MCF 10A (cell line): ENCODE measurements around the gene RMND5B. TPM values are rescaled to one million over a fixed set of nuclear protein-coding genes. Genes with fewer than 3 reads are reported as not detected.

ENCODE experiments used
- BruUV-seq: library from RNA; stranded (reverse); fragments of 400-500 nt; replicated peaks from 2 replicates; lab custom pipeline; 2021; lab: Mats Ljungman, UMichigan
- CTCF ChIA-PET: fragments of 300-600 bp; sonication (Branson Sonifier 250); formaldehyde crosslinking; extraction: SDS; loops from one replicate; lab custom pipeline; 2021; ENCODE audit warnings: antibody characterized with exemption, inconsistent platforms; lab: Yijun Ruan, JAX
- POLR2A ChIA-PET: fragments of 300-600, 350-650 bp; sonication (Branson Sonifier 250); formaldehyde crosslinking; extraction: SDS; loops from one replicate; lab custom pipeline; 2020; ENCODE audit warnings: antibody characterized with exemption, inconsistent platforms; lab: Yijun Ruan, JAX
- DNase-seq: peaks from one replicate; pipeline ENCODE4 v3.0.0-alpha.2; 2018; ENCODE audit not compliant: unreplicated experiment
- H3K27ac Mint-ChIP-seq: one replicate; pipeline ENCODE4 v1.8.0; 2022; ENCODE audit warnings: mild to moderate bottlenecking, low read depth, mixed read lengths; ENCODE audit not compliant: unreplicated experiment
- H3K27me3 Mint-ChIP-seq: one replicate; pipeline ENCODE4 v1.8.0; 2022; ENCODE audit warnings: mixed read lengths; ENCODE audit not compliant: insufficient read depth, unreplicated experiment
- H3K36me3 Mint-ChIP-seq: one replicate; pipeline ENCODE4 v1.8.0; 2022; ENCODE audit warnings: mild to moderate bottlenecking, moderate library complexity, mixed read lengths; ENCODE audit not compliant: insufficient read depth, unreplicated experiment
- H3K4me1 Mint-ChIP-seq: one replicate; pipeline ENCODE4 v1.8.0; 2022; ENCODE audit warnings: mixed read lengths; ENCODE audit not compliant: insufficient read depth, unreplicated experiment
- H3K4me3 Mint-ChIP-seq: one replicate; pipeline ENCODE4 v1.8.0; 2022; ENCODE audit warnings: mild to moderate bottlenecking, moderate library complexity, mixed read lengths; ENCODE audit not compliant: unreplicated experiment
- H3K9me3 Mint-ChIP-seq: one replicate; pipeline ENCODE4 v1.8.0; 2022; ENCODE audit warnings: mixed read lengths; ENCODE audit not compliant: unreplicated experiment
- CTCF ChIP-seq: fragments of 200-600 bp; IDR thresholded peaks from one replicate; pipeline ENCODE4 v1.8.0; 2022; ENCODE audit warnings: antibody characterized with exemption, mild to moderate bottlenecking; ENCODE audit not compliant: unreplicated experiment
- intact Hi-C: fragments of 100-400 bp; cut with micrococcal nuclease; formaldehyde crosslinking; loops from 2 replicates; pipeline ENCODE4 v1.14.1; 2022
- total RNA-seq: library from RNA; stranded (reverse); gene quantifications from 2 replicates; pipeline ENCODE4 v1.2.3, GENCODE V29; 2022

The RMND5B gene
- total RNA-seq, 1 experiment from 2014 or later, result 53.0 TPM

- no peak overlapping the region for H3K27ac Mint-ChIP-seq
- H3K27me3 Mint-ChIP-seq, result peaks cover 24% of the 10 kb centered on the region
- ChIA-PET CTCF (interaction anchor here (0.6 to 0.7 kb wide), 2 partner anchors 30 to 33 kb away, joined by 3 read pairs; no protein-coding TSS in a partner anchor), POLR2A (interaction anchor here (0.7 kb wide), 1 partner anchor 33 kb away, joined by 3 read pairs; no protein-coding TSS in a partner anchor)
- intact Hi-C loops, result loop anchor here (1.0 kb wide), 1 partner anchor 34 kb away; no protein-coding TSS in a partner anchor
- no TSS peak for BruUV-seq
- no peak for DNase-seq
- peak overlapping the region; percentile 69 for H3K4me3 Mint-ChIP-seq
- H3K4me1 Mint-ChIP-seq, result peaks cover 27% of the 10 kb centered on the region
- no peaks in the 10 kb centered on the region for H3K9me3 Mint-ChIP-seq
- H3K36me3 Mint-ChIP-seq, result peaks cover 7% of the 10 kb centered on the region
- TF ChIP-seq CTCF, result no peak
These were observed 18.3 kb upstream of the RMND5B start for GRCh38 chr5:178112545-178112944.

GRCh38 chr5:178113141-178113787 is 17.6 kb upstream of the RMND5B start, which contains the start of gene N4BP3:
Gene N4BP3, plus strand, starts transcription at chr5:178113532. Its CDS starts 6,052 bp downstream, at chr5:178119584.
- no TSS peak for BruUV-seq
- Mint-ChIP-seq H3K27ac (peak within 1 kb of the TSS; percentile 29), H3K4me1 (peaks cover 22% of the 10 kb centered on the region), H3K27me3 (peaks cover 24% of the 10 kb centered on the region), H3K36me3 (peaks cover 7% of the 10 kb centered on the region), H3K4me3 (peak within 1 kb of the TSS; percentile 74), H3K9me3 (no peaks in the 10 kb centered on the region)
- DNase-seq, result peak; percentile 57
- POLR2A ChIA-PET, result interaction anchor here (0.7 to 1.2 kb wide), 2 partner anchors 13 to 32 kb away, joined by 3 read pairs; no protein-coding TSS in a partner anchor
- intact Hi-C loops, result no loop called here
- TF ChIP-seq CTCF, result no peak
- CTCF ChIA-PET, result interaction anchor here (0.7 to 1.5 kb wide), 2 partner anchors 22 to 30 kb away, joined by 3 read pairs; no protein-coding TSS in a partner anchor

GRCh38 chr5:178113841-178114324 is 16.9 kb upstream of the RMND5B start:
- peak overlapping the region; percentile 74 for H3K4me3 Mint-ChIP-seq
- H3K27me3 Mint-ChIP-seq, result peaks cover 24% of the 10 kb centered on the region
- no TSS peak for BruUV-seq
- intact Hi-C loops, result no loop called here
- H3K4me1 Mint-ChIP-seq, result peaks cover 15% of the 10 kb centered on the region
- no peak for TF ChIP-seq CTCF
- peak overlapping the region; percentile 29 for H3K27ac Mint-ChIP-seq
- ChIA-PET CTCF (interaction anchor here (1.5 kb wide), 1 partner anchor 22 kb away, joined by 3 read pairs; no protein-coding TSS in a partner anchor), POLR2A (interaction anchor here (0.6 to 1.2 kb wide), 3 partner anchors 14 to 574 kb away, joined by 3 to 4 read pairs (median 4); no protein-coding TSS in a partner anchor)
- H3K9me3 Mint-ChIP-seq, result no peaks in the 10 kb centered on the region
- peaks cover 7% of the 10 kb centered on the region for H3K36me3 Mint-ChIP-seq
- no peak for DNase-seq
